Breast epithelium (tissue), 4 donors: ENCODE data around the gene CCDC148. TPM values are rescaled to one million over a fixed set of nuclear protein-coding genes. Genes with fewer than 3 reads are reported as not detected.
A peak's percentile ranks its signal among the peaks of the same experiment; 100 is the strongest.

Experiments
- DNase-seq, 2 donors: peaks; one replicate each; pipeline ENCODE4 v3.0.0-alpha.2; 2019; ENCODE audit warnings: low spot score in 2 of 2
- H3K27ac ChIP-seq, 2 donors: fragments of 200-600 bp; sonication (generic) in 1 of 2; one replicate each; pipeline ENCODE4 v1.5.1; 2016 to 2019; ENCODE audit warnings: mild to moderate bottlenecking in 1 of 2
- H3K27me3 ChIP-seq, 2 donors: fragments of 200-600 bp; sonication (generic) in 1 of 2; one replicate each; pipeline versions ENCODE4 v1.5.1 to v1.6.0; 2017 to 2019; ENCODE audit warnings: control low read depth in 1 of 2, mild to moderate bottlenecking in 1 of 2
- H3K36me3 ChIP-seq: fragments of 200-600 bp; one replicate; pipeline ENCODE4 v1.5.1; 2019
- H3K4me1 ChIP-seq, 2 donors: fragments of 200-600 bp; sonication (generic); one replicate each; pipeline ENCODE4 v1.5.1; 2016 to 2019; ENCODE audit warnings: control low read depth in 1 of 2
- H3K4me3 ChIP-seq, 3 donors: fragments of 200-600 bp; sonication (generic); 1 replicate in 2 of 3; 2 replicates in 1 of 3; pipeline ENCODE4 v1.5.1; 2016 to 2019; ENCODE audit warnings: mild to moderate bottlenecking in 3 of 3, moderate library complexity in 2 of 3
- H3K9me3 ChIP-seq, 2 donors: fragments of 200-600 bp; sonication (generic) in 1 of 2; one replicate each; pipeline ENCODE4 v1.5.1; 2016 to 2019; ENCODE audit warnings: control low read depth in 1 of 2
- CTCF ChIP-seq, 3 donors: fragments of 450-650 bp; IDR thresholded peaks; one replicate each; pipeline ENCODE4 v1.5.1; 2016 to 2017; ENCODE audit warnings: antibody characterized with exemption in 3 of 3, mild to moderate bottlenecking in 3 of 3, moderate library complexity in 3 of 3
- POLR2A ChIP-seq: fragments of 450-650 bp; IDR thresholded peaks from one replicate; pipeline ENCODE4 v1.6.1; 2016; ENCODE audit warnings: antibody characterized with exemption, mild to moderate bottlenecking, moderate library complexity
- POLR2AphosphoS5 ChIP-seq, 3 donors: sonication (generic); formaldehyde crosslinking; IDR thresholded peaks; one replicate each; pipeline ENCODE4 v1.6.1; 2017; ENCODE audit warnings: antibody characterized with exemption in 3 of 3
- intact Hi-C: fragments of 100-400 bp; cut with DNase I; formaldehyde crosslinking; loops from one replicate; pipeline ENCODE4 v1.15.1; 2023; ENCODE audit warnings: low total_unique reads
- total RNA-seq, 3 donors: library from RNA; depleted of rRNA; stranded (reverse); fragments of >200 nt; gene quantifications; one replicate each; pipeline ENCODE4 v1.1.0, GENCODE V29; 2016

CCDC148 gene
- total RNA-seq, 3 donors from 2014 or later = 1.4 to 9.8 (median 4.6) TPM

- H3K4me3 ChIP-seq = no peak overlapping the region
- no peak for DNase-seq
- no peaks in the 10 kb centered on the region for H3K9me3 ChIP-seq
- no peaks in the 10 kb centered on the region for H3K4me1 ChIP-seq
- peak overlapping the region in 1 of 2 donors; percentile 1 for H3K27ac ChIP-seq
- no peaks in the 10 kb centered on the region for H3K27me3 ChIP-seq
- H3K36me3 ChIP-seq = no peaks in the 10 kb centered on the region
- no peak for TF ChIP-seq CTCF (IDR thresholded peaks at IDR 0.05)
- no peak for TF ChIP-seq POLR2A
- intact Hi-C loops = no loop called here
Measured at GRCh38 chr2:158496986-158497385, 40.4 kb upstream of the CCDC148 start.

- Histone ChIP-seq H3K36me3 (no peaks in the 10 kb centered on the region), H3K27ac (no peak overlapping the region), H3K4me1 (no peaks in the 10 kb centered on the region), H3K27me3 (no peaks in the 10 kb centered on the region), H3K4me3 (no peak overlapping the region), H3K9me3 (no peaks in the 10 kb centered on the region)
- DNase-seq = no peak
- intact Hi-C loops = no loop called here
- no peak for TF ChIP-seq POLR2A
- TF ChIP-seq POLR2AphosphoS5 (IDR thresholded peaks at IDR 0.05) = no peak
- no peak for TF ChIP-seq CTCF (IDR thresholded peaks at IDR 0.05)
Measured at GRCh38 chr2:158495175-158495574, 38.6 kb upstream of the CCDC148 start.

GRCh38 chr2:158493458-158493857 is 36.9 kb upstream of the CCDC148 start:
- H3K36me3 ChIP-seq = no peaks in the 10 kb centered on the region
- TF ChIP-seq CTCF (IDR thresholded peaks at IDR 0.05) (no peak), POLR2AphosphoS5 (IDR thresholded peaks at IDR 0.05) (no peak), POLR2A (no peak)
- intact Hi-C loops = no loop called here
- no peak overlapping the region for H3K4me3 ChIP-seq
- no peak overlapping the region for H3K27ac ChIP-seq
- no peak for DNase-seq
- no peaks in the 10 kb centered on the region for H3K27me3 ChIP-seq
- H3K4me1 ChIP-seq = no peaks in the 10 kb centered on the region
- H3K9me3 ChIP-seq = no peaks in the 10 kb centered on the region

- intact Hi-C loops = no loop called here
- Histone ChIP-seq H3K9me3 (no peaks in the 10 kb centered on the region), H3K4me3 (no peak overlapping the region), H3K36me3 (no peaks in the 10 kb centered on the region), H3K4me1 (no peaks in the 10 kb centered on the region), H3K27ac (no peak overlapping the region), H3K27me3 (no peaks in the 10 kb centered on the region)
- TF ChIP-seq POLR2A (no peak), CTCF (IDR thresholded peaks at IDR 0.05) (no peak), POLR2AphosphoS5 (IDR thresholded peaks at IDR 0.05) (no peak)
- no peak for DNase-seq
Measured at GRCh38 chr2:158491072-158491471, 34.5 kb upstream of the CCDC148 start.

GRCh38 chr2:158489366-158490112 is 33.0 kb upstream of the CCDC148 start:
- no peaks in the 10 kb centered on the region for H3K4me1 ChIP-seq
- no peak overlapping the region for H3K4me3 ChIP-seq
- TF ChIP-seq CTCF (IDR thresholded peaks at IDR 0.05) (no peak), POLR2A (no peak), POLR2AphosphoS5 (IDR thresholded peaks at IDR 0.05) (no peak)
- no peaks in the 10 kb centered on the region for H3K36me3 ChIP-seq
- intact Hi-C loops = no loop called here
- H3K27ac ChIP-seq = no peak overlapping the region
- no peaks in the 10 kb centered on the region for H3K27me3 ChIP-seq
- DNase-seq = no peak
- no peaks in the 10 kb centered on the region for H3K9me3 ChIP-seq
